ENCODE measurements around the gene N4BP3.

N4BP3 gene

DNA sequence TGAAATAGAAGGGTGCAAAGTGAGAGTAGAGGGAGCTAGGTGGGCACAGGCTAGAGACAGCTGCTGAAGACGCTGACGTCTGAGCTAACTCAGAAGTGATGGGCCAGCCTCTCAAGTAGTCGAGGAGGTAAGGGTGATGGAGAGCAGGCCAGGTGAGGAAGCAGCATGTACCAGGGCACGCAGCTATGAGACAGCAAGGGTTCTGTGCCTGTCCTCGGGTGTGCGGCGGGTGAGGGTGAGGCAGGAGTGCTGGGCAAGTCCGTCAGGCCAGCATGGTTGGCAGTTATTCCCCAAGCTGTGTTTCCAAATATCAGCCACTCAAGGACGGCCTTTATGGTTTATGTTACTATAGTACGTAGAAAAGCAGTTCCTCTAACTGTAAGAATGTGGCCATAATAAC lies 23.7 kb downstream of the N4BP3 start:
- peaks cover 40% of the 10 kb centered on the region for H3K79me2 ChIP-seq (ENCODE audit: low read length)

GRCh38 chr5:178137991-178138390 lies 24.7 kb downstream of the N4BP3 start:
- Histone ChIP-seq H3K4me1 (ENCODE audit: low read length) (no peaks in the 10 kb centered on the region), H4K20me1 (ENCODE audit: insufficient read depth, low read length) (no peaks in the 10 kb centered on the region), H3K4me3 (ENCODE audit: low read length) (no peak overlapping the region), H3K9me3 (replicated peaks; ENCODE audit: insufficient read depth, low read length) (no peaks in the 10 kb centered on the region), H3F3A (ENCODE audit: insufficient read depth, low read length) (no peaks in the 10 kb centered on the region), H3K79me2 (ENCODE audit: low read length) (peaks cover 32% of the 10 kb centered on the region), H3K27me3 (replicated peaks; ENCODE audit: insufficient read depth, low read length) (no peaks in the 10 kb centered on the region), H3K9ac (ENCODE audit: low read length) (no peak overlapping the region), H3K9me2 (replicated peaks; ENCODE audit: insufficient read depth, low read length) (no peaks in the 10 kb centered on the region), H2AFZ (ENCODE audit: low read length) (no peak overlapping the region), H3K36me3 (replicated peaks; ENCODE audit: insufficient read depth, low read length) (no peaks in the 10 kb centered on the region; the same call in 1 of the 2 replicates), H3K27ac (ENCODE audit: low read length) (no peak overlapping the region), H3K4me2 (ENCODE audit: low read depth, low read length) (no peak overlapping the region)
- DNase-seq, result no peak
- TF ChIP-seq EZH2phosphoT487 (IDR thresholded peaks at IDR 0.05; ENCODE audit: low read length) (no peak), CTCF (IDR thresholded peaks at IDR 0.05; ENCODE audit: low read length) (no peak), EZH2 (optimal IDR thresholded peaks at IDR 0.05; ENCODE audit: low read depth, low read length) (no peak)

More for the DNA sequence above, 23.7 kb downstream of the N4BP3 start:
- Histone ChIP-seq H2AFZ (ENCODE audit: low read length) (no peak overlapping the region), H3K4me3 (ENCODE audit: low read length) (no peak overlapping the region), H4K20me1 (ENCODE audit: insufficient read depth, low read length) (no peaks in the 10 kb centered on the region), H3F3A (ENCODE audit: insufficient read depth, low read length) (no peaks in the 10 kb centered on the region), H3K27me3 (replicated peaks; ENCODE audit: insufficient read depth, low read length) (no peaks in the 10 kb centered on the region), H3K9me3 (replicated peaks; ENCODE audit: insufficient read depth, low read length) (no peaks in the 10 kb centered on the region), H3K9me2 (replicated peaks; ENCODE audit: insufficient read depth, low read length) (no peaks in the 10 kb centered on the region), H3K27ac (ENCODE audit: low read length) (no peak overlapping the region), H3K4me1 (ENCODE audit: low read length) (no peaks in the 10 kb centered on the region), H3K36me3 (replicated peaks; ENCODE audit: insufficient read depth, low read length) (no peaks in the 10 kb centered on the region; the same call in 1 of the 2 replicates), H3K4me2 (ENCODE audit: low read depth, low read length) (no peak overlapping the region), H3K9ac (ENCODE audit: low read length) (no peak overlapping the region)
- DNase-seq, result no peak
- TF ChIP-seq EZH2 (optimal IDR thresholded peaks at IDR 0.05; ENCODE audit: low read depth, low read length) (no peak), CTCF (IDR thresholded peaks at IDR 0.05; ENCODE audit: low read length) (no peak), EZH2phosphoT487 (IDR thresholded peaks at IDR 0.05; ENCODE audit: low read length) (no peak)

GRCh38 chr5:178141550-178141949 lies 28.2 kb downstream of the N4BP3 start:
- H3K79me2 ChIP-seq (ENCODE audit: low read length), result peaks cover 5% of the 10 kb centered on the region
- peaks cover 5% of the 10 kb centered on the region for H3F3A ChIP-seq (ENCODE audit: insufficient read depth, low read length)
- H3K9me2 ChIP-seq (replicated peaks; ENCODE audit: insufficient read depth, low read length), result no peaks in the 10 kb centered on the region
- no peaks in the 10 kb centered on the region; the same call in 1 of the 2 replicates for H3K36me3 ChIP-seq (replicated peaks; ENCODE audit: insufficient read depth, low read length)
- H2AFZ ChIP-seq (ENCODE audit: low read length), result no peak overlapping the region
- peaks cover 5% of the 10 kb centered on the region; the same call in 1 of the 2 replicates for H4K20me1 ChIP-seq (ENCODE audit: insufficient read depth, low read length)
- no peak overlapping the region for H3K9ac ChIP-seq (ENCODE audit: low read length)
- no peaks in the 10 kb centered on the region for H3K4me1 ChIP-seq (ENCODE audit: low read length)
- no peaks in the 10 kb centered on the region for H3K9me3 ChIP-seq (replicated peaks; ENCODE audit: insufficient read depth, low read length)
- no peak for TF ChIP-seq CTCF (IDR thresholded peaks at IDR 0.05; ENCODE audit: low read length)
- no peak for TF ChIP-seq EZH2 (optimal IDR thresholded peaks at IDR 0.05; ENCODE audit: low read depth, low read length)
- no peak for TF ChIP-seq EZH2phosphoT487 (IDR thresholded peaks at IDR 0.05; ENCODE audit: low read length)
- H3K27me3 ChIP-seq (replicated peaks; ENCODE audit: insufficient read depth, low read length), result no peaks in the 10 kb centered on the region
- no peak for DNase-seq
- no peak overlapping the region for H3K4me3 ChIP-seq (ENCODE audit: low read length)
- H3K4me2 ChIP-seq (ENCODE audit: low read depth, low read length), result no peak overlapping the region
- H3K27ac ChIP-seq (ENCODE audit: low read length), result no peak overlapping the region
